SW480 (cell line): ENCODE measurements around the gene GSKIP.

Experiments
- DNase-seq: peaks from one replicate; pipeline ENCODE4 v3.0.0-alpha.2; 2016; ENCODE audit warnings: low spot score

The GSKIP gene

DNA sequence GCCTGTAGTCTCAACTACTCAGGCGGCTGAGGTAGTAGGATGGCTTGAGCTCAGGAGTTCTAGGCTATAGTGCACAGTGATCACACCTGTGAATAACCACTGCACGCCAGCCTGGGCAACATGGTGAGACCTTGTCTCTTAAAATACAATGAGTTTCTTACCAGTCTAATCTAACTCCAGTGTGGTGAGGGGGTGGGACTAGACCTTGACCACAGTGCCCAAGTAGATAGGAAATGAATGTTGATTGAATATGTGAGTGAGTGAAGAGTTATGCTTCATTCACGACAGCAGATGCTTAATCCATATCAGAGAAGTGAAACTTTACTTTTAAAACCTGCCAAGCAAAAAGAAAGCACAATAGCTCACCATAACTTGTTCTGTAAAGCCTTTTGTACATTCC lies 17.4 kb downstream of the GSKIP start:
- no peak for DNase-seq

DNA sequence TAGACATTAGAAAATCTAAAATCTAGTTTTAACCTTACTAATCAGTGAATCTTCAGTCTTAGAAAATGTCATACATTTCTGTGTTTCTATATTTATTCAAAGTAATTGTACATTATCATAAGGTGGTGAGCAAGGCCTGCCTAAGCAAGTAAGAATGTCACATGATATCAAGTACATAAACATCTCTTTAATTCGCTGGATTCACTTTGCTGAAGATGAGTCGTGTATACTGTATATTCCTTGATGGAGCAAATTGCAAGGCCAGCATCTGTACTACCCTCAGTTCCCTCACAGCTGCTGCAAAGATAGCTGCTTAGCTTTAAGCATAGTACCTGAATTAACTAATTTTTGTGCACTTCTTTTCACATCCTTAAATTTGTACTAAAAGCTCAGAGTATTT lies 20.1 kb downstream of the GSKIP start:
- DNase-seq: no peak

DNA sequence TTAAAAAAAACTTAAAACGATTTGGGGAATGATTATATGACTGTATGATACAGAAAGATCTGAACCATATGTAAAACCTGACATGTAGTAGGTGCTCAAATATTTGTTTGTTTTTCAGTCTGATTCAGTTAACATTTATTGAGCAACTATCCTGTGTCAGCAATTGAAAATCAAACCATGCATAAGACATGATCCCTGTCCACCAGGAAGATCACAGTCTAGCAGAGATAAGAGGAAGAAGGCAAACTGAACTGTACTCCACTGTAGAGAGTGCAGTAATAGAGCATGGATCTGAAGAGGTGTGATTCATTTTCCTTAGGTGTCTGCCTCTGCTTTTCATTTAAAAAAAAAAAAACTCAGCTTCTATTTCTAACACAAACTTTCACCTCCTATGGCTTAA lies 20.7 kb downstream of the GSKIP start:
- DNase-seq: no peak

DNA sequence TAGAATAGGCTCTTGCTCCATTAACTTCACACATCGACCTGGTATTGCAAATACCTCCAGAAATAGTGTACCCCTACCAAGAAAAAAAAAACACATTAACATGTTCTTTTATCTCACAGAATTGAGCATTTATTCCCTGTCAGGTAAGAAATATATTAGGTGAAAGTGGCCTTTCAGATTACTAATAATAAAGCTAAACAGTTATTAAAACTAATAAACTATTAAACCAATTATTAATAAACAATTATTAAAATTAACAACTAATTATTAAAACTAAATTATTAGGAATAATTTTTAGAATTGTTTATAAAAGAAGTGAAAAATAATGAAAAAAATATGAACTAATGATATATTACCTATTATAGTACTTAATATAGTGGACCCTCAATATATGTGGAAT lies 21.4 kb downstream of the GSKIP start:
- DNase-seq: no peak

DNA sequence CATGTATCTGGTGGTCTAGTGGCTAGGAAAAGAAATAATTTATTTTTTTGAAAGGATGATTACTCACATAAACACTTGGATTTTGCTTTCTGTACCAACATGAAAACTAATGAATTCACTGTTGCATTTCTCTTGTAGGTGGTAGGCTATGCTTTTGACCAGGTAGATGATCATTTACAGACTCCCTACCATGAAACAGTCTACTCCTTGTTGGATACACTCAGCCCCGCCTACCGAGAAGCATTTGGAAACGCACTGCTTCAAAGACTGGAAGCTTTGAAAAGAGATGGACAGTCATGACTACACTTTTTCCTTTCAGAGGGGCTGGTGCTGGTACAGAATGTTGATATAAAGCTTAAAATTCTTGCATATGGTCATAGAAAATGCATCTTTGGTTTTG lies 22.1 kb downstream of the GSKIP start:
- DNase-seq: no peak

DNA sequence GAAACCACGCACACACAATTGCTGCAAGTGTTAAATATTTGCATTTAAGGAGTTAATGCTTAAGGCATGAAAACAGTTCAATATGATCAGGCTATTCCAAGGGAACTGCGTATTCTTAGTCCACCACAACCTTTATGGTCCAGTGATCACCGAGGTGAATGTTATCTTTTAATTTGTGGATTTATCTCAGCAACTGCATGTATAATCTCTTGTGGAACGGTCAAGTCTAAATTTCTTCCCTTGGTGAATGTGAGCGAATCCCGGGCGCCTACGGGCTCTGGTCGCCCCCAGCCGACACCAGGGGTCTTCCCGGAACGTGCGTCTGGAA lies 27.6 kb downstream of the GSKIP start:
- DNase-seq: no peak

DNA sequence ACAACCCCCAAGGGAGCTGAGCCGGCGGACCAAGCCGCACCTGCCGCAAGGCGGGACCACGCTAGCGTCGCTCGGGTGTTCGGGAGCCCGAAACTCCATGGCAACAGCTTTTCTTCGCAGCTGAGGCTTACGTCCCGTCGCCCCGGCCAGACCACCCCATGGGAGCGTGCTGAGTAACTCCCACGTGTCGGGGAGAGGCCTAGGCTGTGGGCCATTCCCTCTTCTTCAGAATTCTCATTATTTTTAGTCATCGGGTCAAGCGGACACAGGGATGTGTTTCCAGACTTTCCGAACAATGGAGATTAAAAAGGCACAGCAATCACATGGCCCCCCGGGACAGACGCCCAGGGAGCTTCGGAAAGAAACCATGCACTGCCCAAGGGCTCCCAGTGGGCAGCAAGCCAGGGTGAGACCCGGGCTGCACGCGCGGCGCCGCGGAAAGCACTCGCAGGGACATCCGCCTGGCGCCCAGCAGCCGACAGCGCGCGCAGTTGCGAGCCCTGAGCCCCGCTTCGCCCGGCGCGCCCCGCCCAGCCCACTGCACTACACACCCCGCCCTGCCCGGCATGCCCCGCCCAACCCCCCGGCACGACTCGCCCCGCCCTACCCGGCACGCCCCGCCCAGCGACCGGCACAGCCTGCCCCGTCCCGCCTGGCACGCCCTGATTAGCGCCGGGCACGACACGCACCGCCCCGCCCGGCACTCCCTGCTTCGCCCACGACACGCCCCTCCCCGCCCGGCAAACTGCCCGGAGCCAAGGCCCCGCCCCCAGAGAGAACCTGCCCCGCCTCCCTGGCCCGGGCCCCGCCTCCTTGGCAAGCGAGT lies 28.2 kb downstream of the GSKIP start:
- DNase-seq: peak; percentile 95

DNA sequence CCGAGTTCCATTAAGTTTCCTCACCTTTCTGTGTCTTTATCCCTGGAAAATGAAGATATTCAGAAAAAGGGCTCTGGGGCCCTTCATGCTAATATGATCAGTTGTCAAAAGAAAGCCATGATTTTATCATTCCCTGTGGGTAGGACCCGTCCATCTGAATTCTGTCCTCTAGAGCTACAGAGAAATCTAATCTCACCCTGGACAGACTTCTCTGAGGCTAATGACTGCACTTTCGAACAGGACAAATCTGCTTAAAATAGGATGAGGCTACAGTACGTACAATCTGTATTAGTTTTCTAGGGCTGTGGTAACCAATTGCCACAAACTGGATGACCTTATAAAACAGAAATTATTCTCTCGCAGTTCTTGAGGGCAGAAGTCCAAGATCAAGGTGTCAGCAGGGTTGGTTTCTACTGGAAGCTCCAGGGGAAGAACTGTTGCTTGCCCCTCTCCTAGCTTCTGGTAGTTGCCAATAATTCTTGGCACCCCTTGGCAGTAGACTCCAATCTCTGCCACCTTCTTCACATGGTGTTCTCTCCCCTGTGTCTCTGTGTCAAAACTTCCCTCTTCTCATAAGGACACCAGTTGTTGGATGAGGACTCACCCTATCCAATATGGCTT lies 29.9 kb downstream of the GSKIP start:
- DNase-seq: no peak

DNA sequence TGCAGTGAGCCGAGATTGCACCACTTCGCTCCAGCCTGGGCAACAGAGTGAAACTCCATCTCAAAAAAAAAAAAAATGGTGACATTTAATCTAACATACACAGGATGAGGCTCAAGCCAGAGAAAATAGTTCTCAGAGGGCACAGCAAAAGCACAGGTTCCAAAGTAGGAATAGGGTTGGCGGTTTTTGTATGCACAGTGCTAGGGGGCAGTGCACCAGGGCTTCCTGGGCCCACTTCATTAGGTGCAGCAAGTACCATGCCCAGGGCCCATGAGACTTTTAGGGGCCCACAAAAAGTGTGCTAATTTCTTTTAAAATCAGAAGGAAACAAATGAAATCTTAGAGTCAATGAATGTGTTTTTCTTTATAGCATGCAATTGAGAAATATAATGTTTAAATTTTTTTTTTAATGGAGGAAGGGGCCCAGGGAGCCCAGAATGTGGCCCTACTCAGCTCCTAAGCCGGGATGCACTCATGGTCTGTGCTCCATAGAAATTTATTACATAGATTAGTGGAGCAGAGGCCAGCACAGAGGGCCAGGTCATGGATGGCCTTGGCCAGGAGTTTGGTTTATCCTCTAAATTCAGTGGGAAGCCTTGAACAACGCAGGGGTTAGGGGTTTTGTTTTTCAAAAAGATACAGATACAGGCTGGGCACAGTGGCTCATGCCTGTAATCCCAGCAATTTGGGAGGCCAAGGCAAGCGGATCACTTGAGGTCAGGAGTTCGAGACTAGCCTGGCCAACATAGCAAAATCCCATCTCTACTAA lies 30.9 kb downstream of the GSKIP start:
- DNase-seq: no peak

DNA sequence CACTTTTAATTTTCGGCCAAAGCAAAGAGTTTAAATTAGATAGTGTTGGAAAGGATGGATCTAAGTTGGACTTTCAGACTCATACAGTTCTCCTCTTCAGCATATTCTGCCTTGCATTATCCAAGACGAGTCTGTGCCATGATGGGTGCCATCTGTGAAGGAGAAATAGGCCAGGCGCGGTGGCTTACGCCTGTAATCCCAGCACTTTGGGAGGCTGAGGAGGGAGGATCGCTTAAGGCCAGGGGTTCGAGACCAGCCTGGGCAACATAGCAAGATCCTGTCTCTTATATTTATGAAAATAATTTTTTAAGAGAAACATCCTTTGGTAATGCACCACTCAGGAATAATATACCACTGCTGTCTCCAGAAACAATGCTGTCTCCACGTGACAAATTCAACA lies 35.1 kb downstream of the GSKIP start:
- no peak for DNase-seq

DNA sequence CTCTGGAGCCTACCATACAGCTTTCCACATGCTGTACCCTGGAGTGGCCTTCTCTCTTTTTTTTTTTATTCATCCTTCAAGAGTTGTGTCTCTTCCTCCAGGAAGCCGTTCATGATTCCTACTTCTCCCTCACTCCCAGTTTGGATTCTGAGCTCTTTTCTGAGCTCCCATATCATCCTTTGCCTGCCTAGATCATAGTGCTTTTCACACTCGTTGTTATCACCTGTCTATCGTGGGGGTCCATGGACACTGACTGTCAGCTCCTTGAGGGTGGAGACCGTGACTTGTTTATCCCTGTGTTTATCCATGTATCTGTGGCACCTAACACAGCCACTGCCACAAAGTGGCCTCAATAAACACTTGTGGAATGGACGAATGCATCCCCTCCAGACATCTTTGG lies 35.6 kb downstream of the GSKIP start:
- no peak for DNase-seq

DNA sequence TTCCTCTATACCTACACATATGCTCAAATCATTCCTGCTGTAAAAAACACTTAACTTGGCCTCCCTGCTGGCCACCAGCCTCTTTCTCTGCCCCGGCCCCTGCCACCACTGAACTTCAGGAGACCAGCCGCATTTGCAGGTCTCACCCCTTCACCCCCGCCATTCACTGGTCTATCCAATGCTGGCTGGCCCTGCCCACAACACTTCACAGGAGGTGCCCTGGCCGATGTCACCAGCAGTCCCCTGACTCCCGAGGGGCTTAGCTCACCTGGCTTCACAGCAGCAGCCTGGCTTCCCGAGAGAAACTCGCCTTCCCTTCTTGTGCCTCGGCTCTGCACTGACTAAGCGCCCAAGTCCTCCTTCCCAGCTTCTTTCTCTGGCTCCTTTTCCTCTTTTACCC lies 36.1 kb downstream of the GSKIP start:
- no peak for DNase-seq

DNA sequence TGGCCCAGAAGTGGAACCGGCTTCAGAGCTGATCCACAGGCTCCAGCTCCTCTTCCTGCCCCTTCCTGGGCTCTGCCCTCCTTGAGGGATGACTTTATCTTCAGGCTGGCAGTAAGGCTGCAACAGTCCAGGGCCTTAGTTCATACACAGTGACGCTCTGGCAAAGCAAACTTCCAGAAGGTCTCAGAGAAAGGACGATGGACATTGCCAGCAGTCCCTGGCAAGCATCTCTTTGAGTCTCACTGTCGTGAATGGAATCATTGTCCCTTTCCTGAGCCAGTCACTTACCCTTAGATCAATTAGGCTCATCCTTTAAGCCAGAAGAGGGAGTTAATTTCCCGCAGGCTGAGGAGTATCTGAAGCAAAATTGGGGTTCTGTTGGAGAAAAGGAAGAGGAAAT lies 37.2 kb downstream of the GSKIP start:
- no peak for DNase-seq

DNA sequence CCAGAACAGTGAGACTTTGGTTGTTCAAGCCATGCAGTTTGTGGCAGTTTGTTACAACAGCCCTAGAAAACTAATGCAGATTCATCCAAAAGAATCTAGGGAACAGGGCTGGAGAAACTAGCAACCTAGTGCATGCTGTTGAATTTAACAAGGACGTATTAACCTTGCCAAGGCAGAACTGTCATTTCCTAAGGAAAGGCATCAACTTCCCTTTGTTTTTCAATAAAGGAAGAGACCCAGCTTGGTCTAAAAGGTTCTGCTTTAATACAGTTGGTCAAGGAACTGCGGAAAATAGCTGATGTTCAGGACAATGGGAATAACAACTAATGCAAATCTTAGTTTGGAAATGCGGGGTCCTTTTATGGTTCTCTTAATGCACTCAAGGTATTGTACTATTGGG lies 40.1 kb downstream of the GSKIP start:
- no peak for DNase-seq

DNA sequence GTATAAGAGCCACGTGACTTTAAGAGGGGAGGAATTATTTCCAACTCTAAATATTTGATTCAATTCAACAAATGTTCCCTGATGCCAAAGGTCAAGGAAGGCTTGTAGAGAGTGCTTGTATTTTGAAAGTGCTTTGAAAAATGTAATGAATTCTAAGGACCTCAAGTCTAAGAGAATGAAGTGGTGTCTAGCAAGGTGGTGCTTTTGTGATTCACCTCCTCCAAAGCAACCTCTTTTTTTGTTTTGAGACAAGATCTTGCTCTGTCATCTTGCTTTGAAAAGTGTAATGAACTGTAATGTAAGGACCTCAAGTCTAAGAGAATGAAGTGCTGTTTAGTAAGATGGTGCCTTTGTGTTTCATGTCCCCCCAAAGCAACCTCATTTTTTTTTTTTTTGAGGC lies 42.4 kb downstream of the GSKIP start:
- DNase-seq: no peak

DNA sequence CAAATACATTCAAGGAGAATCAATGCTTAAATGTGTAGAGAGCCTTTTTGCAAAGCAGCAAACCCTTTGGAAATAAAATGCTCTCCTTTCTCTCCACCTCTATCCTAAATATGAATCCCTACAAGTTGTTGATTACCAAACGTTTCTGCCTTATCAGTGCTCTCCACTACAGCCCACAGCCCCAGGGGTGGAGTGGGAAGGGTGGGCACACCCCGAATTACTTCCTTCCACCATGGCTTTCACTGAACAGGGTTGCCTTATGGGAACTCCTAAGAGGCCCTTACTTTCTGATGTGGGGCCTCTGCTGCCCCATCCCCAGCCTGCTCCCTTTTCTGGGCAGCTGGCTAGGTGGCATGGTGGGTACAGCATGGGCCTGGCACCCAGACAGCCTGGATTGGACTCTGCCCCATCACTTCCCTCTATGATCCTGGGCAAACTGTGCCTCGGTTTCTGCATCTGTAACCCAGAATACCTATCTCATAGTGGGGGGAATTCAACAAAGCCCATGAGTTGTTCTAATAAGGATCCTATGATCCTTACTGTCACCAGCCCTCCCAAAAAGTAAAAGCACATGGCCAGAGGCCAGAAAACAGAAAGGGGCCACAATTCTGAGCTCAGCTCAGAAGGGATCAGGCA lies 44.7 kb downstream of the GSKIP start:
- no peak for DNase-seq

DNA sequence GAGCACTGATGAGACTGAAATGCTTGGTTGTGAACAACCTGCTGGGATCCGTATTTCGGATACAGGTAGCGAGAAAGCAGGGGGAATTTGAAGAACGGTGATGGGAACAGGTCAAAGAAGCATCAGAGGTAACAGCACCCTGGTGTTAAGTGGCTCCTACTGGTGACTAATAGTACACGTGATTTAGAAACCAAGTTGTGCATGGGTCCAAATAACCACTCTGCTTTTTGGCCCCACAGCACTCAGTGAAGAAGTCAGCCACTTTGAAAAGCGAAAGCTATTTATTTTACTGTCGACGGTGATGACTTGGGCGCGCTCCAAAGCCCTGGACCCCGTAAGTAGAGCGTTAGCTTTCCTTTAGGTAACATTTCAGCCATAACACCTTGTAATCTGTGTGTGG lies 45.3 kb downstream of the GSKIP start:
- DNase-seq: no peak

DNA sequence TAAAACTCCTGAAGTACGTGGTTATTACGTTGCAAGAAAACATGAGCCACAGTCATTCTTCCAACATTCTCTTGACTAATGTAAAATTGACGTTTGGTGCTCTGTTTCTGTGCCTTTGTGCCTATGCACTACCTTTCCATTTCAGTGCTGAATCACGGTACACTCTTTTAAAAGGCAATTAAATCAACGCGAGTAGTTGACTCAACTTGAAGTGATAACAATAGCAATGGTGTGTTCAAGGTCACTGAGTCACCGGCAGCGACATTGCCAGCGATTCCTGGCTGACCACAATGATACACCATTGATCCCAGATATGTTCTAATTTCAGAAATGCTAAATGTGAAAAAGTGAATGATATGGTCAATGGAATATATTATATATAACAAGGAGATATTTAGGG lies 46.4 kb downstream of the GSKIP start:
- peak; percentile 53 for DNase-seq

DNA sequence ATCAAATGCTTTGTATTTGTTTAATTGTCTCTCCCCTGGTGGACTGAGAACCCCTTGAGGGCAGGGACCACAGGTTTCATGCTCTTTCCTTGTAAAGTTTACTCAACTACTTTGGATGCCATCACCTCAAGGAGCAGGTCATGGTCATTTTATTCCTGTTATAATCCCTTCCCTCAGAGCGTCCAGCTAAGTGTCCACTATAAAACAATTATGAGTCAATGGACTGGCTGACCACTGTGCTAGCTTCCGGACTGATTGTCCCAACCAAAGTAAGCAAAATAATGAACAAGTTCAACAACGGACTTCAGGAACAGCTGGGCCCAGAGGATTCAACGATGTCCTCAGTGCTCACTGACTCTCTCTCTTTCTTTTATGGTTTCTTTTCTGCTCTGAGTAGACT lies 46.8 kb downstream of the GSKIP start:
- no peak for DNase-seq

DNA sequence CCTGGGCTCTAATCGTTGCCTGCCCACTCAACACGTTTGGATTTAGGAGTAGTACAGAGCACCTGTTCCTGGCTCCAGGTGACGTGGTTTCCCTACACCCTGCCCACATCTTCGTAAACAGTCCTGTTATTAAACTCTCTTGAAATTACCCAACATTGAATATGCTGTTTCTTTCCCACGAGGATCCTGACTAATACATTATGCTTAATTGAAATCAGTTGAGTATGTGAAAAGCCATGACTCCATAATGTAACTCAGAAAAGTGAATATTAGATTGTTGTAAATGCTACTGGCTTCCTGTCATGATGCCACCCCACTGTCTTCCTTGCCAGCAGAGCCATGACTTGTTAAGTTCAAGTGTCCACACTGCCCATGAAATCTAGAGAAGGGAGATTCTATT lies 50.2 kb downstream of the GSKIP start:
- no peak for DNase-seq

DNA sequence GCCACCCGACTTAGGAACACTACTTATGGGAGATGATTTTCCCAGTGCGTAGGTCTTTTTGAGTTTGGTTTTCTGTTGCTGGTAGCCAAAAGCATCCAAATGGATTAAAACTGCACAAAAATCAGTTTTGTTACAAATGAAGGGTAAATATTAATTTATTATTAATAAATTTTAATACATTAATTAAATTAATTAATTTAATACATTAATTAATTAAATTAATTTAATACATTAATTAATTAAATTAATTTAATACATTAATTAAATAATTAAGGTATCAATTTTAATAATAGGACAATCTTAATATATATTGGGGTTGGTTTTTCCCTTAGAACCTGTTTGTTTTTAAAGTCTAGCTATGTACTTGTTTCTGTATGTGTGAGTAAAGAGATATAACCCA lies 52.2 kb downstream of the GSKIP start:
- no peak for DNase-seq

DNA sequence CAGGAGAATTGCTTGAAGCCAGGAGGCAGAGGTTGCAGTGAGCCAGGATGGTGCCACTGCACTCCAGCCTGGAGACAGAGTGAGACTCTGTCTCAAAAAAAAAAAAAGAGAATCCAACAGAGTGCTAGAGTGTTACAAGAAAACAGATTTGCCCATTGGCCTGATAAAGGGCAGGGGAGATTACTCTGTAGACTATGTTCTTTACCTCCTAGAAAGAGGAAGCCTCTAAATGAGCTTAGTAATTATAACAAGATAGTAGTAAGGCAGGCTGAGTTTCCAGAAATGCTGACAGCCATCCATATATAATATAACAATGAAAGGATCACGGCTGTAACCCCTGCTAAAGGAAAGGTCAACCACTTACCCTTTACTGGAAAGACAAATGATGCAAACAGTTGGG lies 53.0 kb downstream of the GSKIP start:
- DNase-seq: no peak

DNA sequence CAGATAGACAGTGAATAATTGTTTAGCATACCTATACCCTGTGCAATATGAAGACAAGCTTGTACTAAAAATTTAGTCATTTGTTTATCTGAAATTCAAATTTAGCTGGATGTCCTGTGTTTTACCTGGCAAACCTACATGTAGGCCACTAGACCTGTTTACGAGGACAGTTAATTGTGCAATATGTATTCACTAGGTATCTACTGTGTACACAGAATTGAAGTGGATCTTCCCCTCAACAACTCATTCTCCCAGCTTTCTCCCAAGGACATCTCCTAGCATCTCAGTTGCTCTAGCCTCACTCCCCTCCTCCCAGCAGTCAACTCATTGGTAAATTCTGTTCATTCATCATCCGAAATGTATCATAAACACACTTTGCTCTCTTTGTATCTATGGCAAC lies 53.9 kb downstream of the GSKIP start:
- no peak for DNase-seq
